IMR-90 (cell line): Measurements from ENCODE around the gene MAP2. TPM values are rescaled to one million over a fixed set of nuclear protein-coding genes. Genes with fewer than 3 reads are reported as not detected.

Experiments used
- ATAC-seq: fragments of 200-7000 bp; cut with Tn5 transposase; 2 replicates; pipeline ENCODE4 v1.9.1; 2020; ENCODE audit warnings: low read depth, mild to moderate bottlenecking, moderate library complexity
- BruUV-seq: library from RNA; stranded (reverse); fragments of 400-500 nt; replicated peaks from 2 replicates; lab custom pipeline; 2021; lab: Mats Ljungman, UMichigan
- CTCF ChIA-PET: fragments of 300-600 bp; formaldehyde crosslinking; extraction: SDS; loops from one replicate; lab custom pipeline; 2021; ENCODE audit warnings: antibody characterized with exemption; lab: Yijun Ruan, JAX
- POLR2A ChIA-PET: fragments of 300-600 bp; sonication (Branson Sonifier 250); formaldehyde crosslinking; loops from one replicate; lab custom pipeline; 2022; ENCODE audit warnings: antibody characterized with exemption; ENCODE audit not compliant: unreplicated experiment; lab: Charles Lee
- DNase-seq: peaks from one replicate; pipeline ENCODE4 v3.0.0; 2013
- H2AFZ ChIP-seq: replicated peaks from 2 replicates; pipeline ENCODE3; 2013; ENCODE audit warnings: low read length, mild to moderate bottlenecking; ENCODE audit not compliant: poor library complexity
- H2AK5ac ChIP-seq: 2 replicates; pipeline ENCODE4 v1.6.1; 2013; ENCODE audit warnings: low read depth, low read length, inconsistent platforms
- H2AK9ac ChIP-seq: replicated peaks from 2 replicates; pipeline ENCODE3; 2013; ENCODE audit warnings: mild to moderate bottlenecking, low read depth, low read length, moderate library complexity; ENCODE audit not compliant: poor library complexity
- H2BK120ac ChIP-seq: 2 replicates; pipeline ENCODE4 v1.6.1; 2013; ENCODE audit warnings: low read depth, low read length, inconsistent platforms
- H2BK15ac ChIP-seq: 3 replicates; pipeline ENCODE4 v1.6.1; 2013; ENCODE audit warnings: low read depth, low read length, inconsistent platforms
- H2BK20ac ChIP-seq: 2 replicates; pipeline ENCODE4 v1.6.1; 2013; ENCODE audit warnings: low read depth, mild to moderate bottlenecking, inconsistent platforms, low read length, moderate library complexity
- H2BK5ac ChIP-seq: 2 replicates; pipeline ENCODE4 v1.6.1; 2013; ENCODE audit warnings: mild to moderate bottlenecking, low read depth, low read length, inconsistent platforms; ENCODE audit not compliant: poor library complexity, severe bottlenecking
- H3K14ac ChIP-seq: replicated peaks from 2 replicates; pipeline ENCODE4 v1.6.1; 2013; ENCODE audit warnings: low read depth, low read length, inconsistent platforms
- H3K18ac ChIP-seq: 2 replicates; pipeline ENCODE4 v1.6.1; 2013; ENCODE audit warnings: low read depth, low read length, control low read depth
- H3K23ac ChIP-seq: 2 replicates; pipeline ENCODE4 v1.6.1; 2013; ENCODE audit warnings: low read depth, low read length, inconsistent platforms
- H3K27ac ChIP-seq: 2 replicates; pipeline ENCODE4 v1.5.1; 2013; ENCODE audit warnings: mild to moderate bottlenecking, control low read depth, low read length; ENCODE audit not compliant: insufficient read depth
- H3K27me3 ChIP-seq: 2 replicates; pipeline ENCODE4 v1.6.1; 2013; ENCODE audit warnings: low read length; ENCODE audit not compliant: control insufficient read depth, insufficient read depth
- H3K36me3 ChIP-seq: 2 replicates; pipeline ENCODE4 v1.6.1; 2013; ENCODE audit warnings: low read length, mixed read lengths; ENCODE audit not compliant: control insufficient read depth, insufficient read depth
- H3K4ac ChIP-seq: 2 replicates; pipeline ENCODE4 v1.6.1; 2013; ENCODE audit warnings: low read depth, low read length, inconsistent platforms
- H3K4me1 ChIP-seq: 2 replicates; pipeline ENCODE4 v1.6.1; 2013; ENCODE audit warnings: low read length, mixed read lengths; ENCODE audit not compliant: control insufficient read depth, insufficient read depth
- H3K4me2 ChIP-seq: 2 replicates; pipeline ENCODE4 v1.6.1; 2013; ENCODE audit warnings: low read depth, mild to moderate bottlenecking, control low read depth, low read length, moderate library complexity
- H3K4me3 ChIP-seq: 2 replicates; pipeline ENCODE4 v1.5.1; 2013; ENCODE audit warnings: low read depth, mild to moderate bottlenecking, control low read depth, low read length, moderate library complexity; ENCODE audit not compliant: insufficient read depth
- H3K56ac ChIP-seq: 2 replicates; pipeline ENCODE4 v1.6.1; 2013; ENCODE audit warnings: low read length, inconsistent platforms; ENCODE audit not compliant: insufficient read depth; ENCODE audit errors: extremely low read depth
- H3K79me1 ChIP-seq, 2 experiments: 2 replicates each; pipeline ENCODE4 v1.6.1; 2013; ENCODE audit warnings: low read length in 2 of 2, inconsistent platforms in 1 of 2, low read depth in 1 of 2
- H3K9ac ChIP-seq: 2 replicates; pipeline ENCODE4 v1.6.1; 2013; ENCODE audit warnings: low read depth, low read length, control low read depth
- H3K9me1 ChIP-seq: 2 replicates; pipeline ENCODE4 v1.6.1; 2013; ENCODE audit warnings: low read length, inconsistent platforms; ENCODE audit not compliant: insufficient read depth
- H3K9me3 ChIP-seq: 2 replicates; pipeline ENCODE4 v1.6.1; 2013; ENCODE audit warnings: low read length; ENCODE audit not compliant: control insufficient read depth, insufficient read depth
- H4K20me1 ChIP-seq: 2 replicates; pipeline ENCODE4 v1.6.1; 2013; ENCODE audit warnings: low read length, inconsistent platforms; ENCODE audit not compliant: insufficient read depth
- H4K5ac ChIP-seq: 2 replicates; pipeline ENCODE4 v1.6.1; 2013; ENCODE audit warnings: mild to moderate bottlenecking, low read depth, low read length, control low read depth
- H4K8ac ChIP-seq, 2 experiments: 2 replicates each; pipeline ENCODE4 v1.6.1; 2013; ENCODE audit warnings: low read depth in 2 of 2, low read length in 2 of 2, control low read depth in 1 of 2, inconsistent platforms in 1 of 2
- H4K91ac ChIP-seq: 2 replicates; pipeline ENCODE4 v1.6.1; 2013; ENCODE audit warnings: low read depth, low read length, inconsistent platforms; ENCODE audit not compliant: insufficient read depth
- ELK1 ChIP-seq: fragments of 150-350 bp; IDR thresholded peaks from 2 replicates; pipeline ENCODE4 v1.6.1; 2016; ENCODE audit warnings: low read depth, mild to moderate bottlenecking, low read length, moderate library complexity, borderline replicate concordance
- FOS ChIP-seq: fragments of 150-350 bp; IDR thresholded peaks from 2 replicates; pipeline ENCODE4 v1.6.1; 2016; ENCODE audit warnings: low read depth, low read length
- MAZ ChIP-seq: IDR thresholded peaks from 2 replicates; pipeline ENCODE4 v1.6.1; 2012; ENCODE audit warnings: low read depth, mild to moderate bottlenecking, low read length, improper control_type of control experiment, moderate library complexity, borderline replicate concordance
- NFE2L2 ChIP-seq: fragments of 150-350 bp; IDR thresholded peaks from 2 replicates; pipeline ENCODE4 v1.6.1; 2016; ENCODE audit warnings: low read depth, mild to moderate bottlenecking, low read length
- RAD21 ChIP-seq: IDR thresholded peaks from 2 replicates; pipeline ENCODE4 v1.6.1; 2012; ENCODE audit warnings: low read length, improper control_type of control experiment
- RFX5 ChIP-seq: IDR thresholded peaks from 2 replicates; pipeline ENCODE4 v1.8.0; 2012; ENCODE audit warnings: low read depth, mild to moderate bottlenecking, low read length, moderate library complexity
- SMC3 ChIP-seq: fragments of 150-350 bp; IDR thresholded peaks from 2 replicates; pipeline ENCODE4 v1.6.1; 2016; ENCODE audit warnings: low read depth, mild to moderate bottlenecking, antibody characterized with exemption, low read length, moderate library complexity
- WGBS, 2 experiments: methylation state at CpG; one replicate each; pipeline versions ENCODE4 v1.1.5 to v1.1.7; 2013; ENCODE audit warnings: missing lambda C conversion rate in 2 of 2; ENCODE audit not compliant: insufficient read length in 1 of 2; ENCODE audit errors: extremely low coverage in 2 of 2; 5-methylcytosine and 5-hydroxymethylcytosine counted together
- dilution Hi-C: fragments of 300-500 bp; cut with HindIII; formaldehyde crosslinking; loops from one replicate; pipeline ENCODE4 v1.14.3; 2018; ENCODE audit warnings: low sequenced_read_pairs; ENCODE audit not compliant: unreplicated experiment
- in situ Hi-C: fragments of 300-500 bp; cut with MboI; formaldehyde crosslinking; loops from 3 replicates; pipeline ENCODE4 v1.14.3; 2019; ENCODE audit warnings: low sequenced_read_pairs, inconsistent platforms, mixed read lengths
- intact Hi-C: fragments of 100-400 bp; cut with micrococcal nuclease; formaldehyde crosslinking; loops from 2 replicates; pipeline ENCODE4 v1.10.0; 2022
- polyA plus RNA-seq, 3 experiments: library from polyadenylated mRNA; depleted of rRNA; stranded (reverse); fragments of >200 nt; gene quantifications; 2 replicates each; pipeline ENCODE4 v1.2.3, GENCODE V29; 2012; ENCODE audit warnings: low replicate concordance in 1 of 3
- total RNA-seq: library from RNA; depleted of rRNA; stranded (reverse); fragments of >200 nt; gene quantifications from 2 replicates; pipeline ENCODE4 v1.2.3, GENCODE V29; 2012

Gene MAP2
- total and polyA plus RNA-seq, 2 of the 4 experiments (the other 2 are of a cell fraction) = 0.29 to 0.36 TPM

GRCh38 chr2:209387389-209387788 is 36.5 kb upstream of the MAP2 start:
- in situ Hi-C loops = no loop called here
- CTCF ChIA-PET = no interaction called here
- no peak overlapping the region for H4K91ac ChIP-seq

More at GRCh38 chr2:209387389-209387788, 36.5 kb upstream of the MAP2 start:
- dilution Hi-C loops (no loop called here), intact Hi-C loops (no loop called here)
- POLR2A ChIA-PET = no interaction called here
- no peak overlapping the region for H2AFZ ChIP-seq
- no peaks in the 10 kb centered on the region for H3K9me3 ChIP-seq
- H3K18ac ChIP-seq = no peak overlapping the region
- H3K79me1 ChIP-seq = no peaks in the 10 kb centered on the region
- H2BK5ac ChIP-seq = no peak overlapping the region
- no peak for TF ChIP-seq ELK1
- TF ChIP-seq SMC3 = no peak
- TF ChIP-seq RAD21 = no peak
- TF ChIP-seq FOS = no peak
- TF ChIP-seq RFX5 = no peak
- no peak for TF ChIP-seq NFE2L2
- TF ChIP-seq MAZ = no peak
- 87% methylated on average over 14 of the region's 34 CpGs; no CpG with 5 or more reads in 1 of the 2 experiments for WGBS, 2 experiments
- H3K27me3 ChIP-seq = no peaks in the 10 kb centered on the region
- H4K8ac ChIP-seq = no peak overlapping the region
- no peak overlapping the region for H3K9ac ChIP-seq
- H3K4me3 ChIP-seq = no peak overlapping the region
- H3K36me3 ChIP-seq = no peaks in the 10 kb centered on the region
- no peak for ATAC-seq
- H3K4ac ChIP-seq = no peak overlapping the region
- no peak overlapping the region for H4K5ac ChIP-seq
- no peak overlapping the region for H3K14ac ChIP-seq
- DNase-seq = no peak
- H3K4me1 ChIP-seq = no peaks in the 10 kb centered on the region
- H2BK120ac ChIP-seq = no peak overlapping the region
- no peak overlapping the region for H3K27ac ChIP-seq
- no peak overlapping the region for H3K4me2 ChIP-seq
- H3K23ac ChIP-seq = no peak overlapping the region
- no peak overlapping the region for H2BK20ac ChIP-seq
- no peak overlapping the region for H3K56ac ChIP-seq
- no peaks in the 10 kb centered on the region for H3K9me1 ChIP-seq
- H4K20me1 ChIP-seq = no peaks in the 10 kb centered on the region
- no TSS peak for BruUV-seq
- H2AK9ac ChIP-seq = no peak overlapping the region
- H2BK15ac ChIP-seq = no peak overlapping the region
- no peak overlapping the region for H2AK5ac ChIP-seq
